Measurements from ENCODE around the gene SOHLH1. TPM values are rescaled to one million over a fixed set of nuclear protein-coding genes. Genes with fewer than 3 reads are reported as not detected.

SOHLH1 gene, protein sequence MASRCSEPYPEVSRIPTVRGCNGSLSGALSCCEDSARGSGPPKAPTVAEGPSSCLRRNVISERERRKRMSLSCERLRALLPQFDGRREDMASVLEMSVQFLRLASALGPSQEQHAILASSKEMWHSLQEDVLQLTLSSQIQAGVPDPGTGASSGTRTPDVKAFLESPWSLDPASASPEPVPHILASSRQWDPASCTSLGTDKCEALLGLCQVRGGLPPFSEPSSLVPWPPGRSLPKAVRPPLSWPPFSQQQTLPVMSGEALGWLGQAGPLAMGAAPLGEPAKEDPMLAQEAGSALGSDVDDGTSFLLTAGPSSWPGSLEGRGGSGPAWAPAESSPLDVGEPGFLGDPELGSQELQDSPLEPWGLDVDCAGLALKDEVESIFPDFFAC
- total RNA-seq (2021) (not detected in 2 replicates), Bru-seq, nascent RNA (not detected), BruChase-seq, experiment 1, labeled RNA remaining after a 2-hour chase (not detected), BruChase-seq, experiment 2, labeled RNA remaining after a 6-hour chase (not detected)
- long read RNA-seq, result 0 reads

DNA sequence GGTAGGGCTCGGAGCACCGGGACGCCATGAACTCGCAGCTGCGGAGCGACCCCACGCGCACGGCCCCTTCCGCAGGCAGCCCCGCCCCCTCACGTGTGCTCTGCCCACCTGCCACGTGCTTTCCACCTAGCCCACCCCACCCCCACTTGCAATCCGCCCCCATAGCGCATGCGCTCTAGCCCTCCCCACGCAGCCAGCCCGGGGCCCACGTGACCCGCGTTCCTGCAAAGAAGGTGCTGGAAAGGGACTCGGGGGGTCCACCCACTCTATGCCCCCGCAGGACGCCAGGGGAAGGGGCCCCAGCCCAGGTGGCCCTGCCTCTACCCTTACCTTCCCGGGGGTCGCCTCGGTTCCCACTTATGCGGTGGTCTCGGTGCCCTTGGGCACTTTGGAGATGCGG lies at the start of gene SOHLH1:
Gene SOHLH1 (minus strand): TSS at position 42 of the 400 bp plus-strand sequence. CDS start 14 bp downstream, at position 28.
- no peak for DNase-seq
- Histone ChIP-seq H3K36me3 (ENCODE audit: low read depth) (no peaks in the 10 kb centered on the region), H4K20me1 (ENCODE audit: insufficient read depth) (no peaks in the 10 kb centered on the region), H3K79me2 (ENCODE audit: low read depth) (no peaks in the 10 kb centered on the region), H3K27ac (no peak within 1 kb of the TSS), H3K4me3 (no peak within 1 kb of the TSS), H3K4me1 (replicated peaks; ENCODE audit: insufficient read depth) (no peaks in the 10 kb centered on the region), H3K9me2 (ENCODE audit: insufficient read depth) (no peaks in the 10 kb centered on the region), H3K9me3 (ENCODE audit: insufficient read depth, low read depth) (no peaks in the 10 kb centered on the region), H2AFZ (no peak within 1 kb of the TSS), H3K27me3 (ENCODE audit: insufficient read depth, low read depth) (peaks cover 84% of the 10 kb centered on the region), H3K4me2 (no peak within 1 kb of the TSS), H3F3A (ENCODE audit: insufficient read depth, low read depth) (no peaks in the 10 kb centered on the region)
- CTCF ChIA-PET, result no interaction called here
- BruUV-seq (replicated peaks), result no TSS peak
- TF ChIP-seq EZH2 (IDR thresholded peaks at IDR 0.05; ENCODE audit: low read depth), result no peak
- TF ChIP-seq, protein P1, sequence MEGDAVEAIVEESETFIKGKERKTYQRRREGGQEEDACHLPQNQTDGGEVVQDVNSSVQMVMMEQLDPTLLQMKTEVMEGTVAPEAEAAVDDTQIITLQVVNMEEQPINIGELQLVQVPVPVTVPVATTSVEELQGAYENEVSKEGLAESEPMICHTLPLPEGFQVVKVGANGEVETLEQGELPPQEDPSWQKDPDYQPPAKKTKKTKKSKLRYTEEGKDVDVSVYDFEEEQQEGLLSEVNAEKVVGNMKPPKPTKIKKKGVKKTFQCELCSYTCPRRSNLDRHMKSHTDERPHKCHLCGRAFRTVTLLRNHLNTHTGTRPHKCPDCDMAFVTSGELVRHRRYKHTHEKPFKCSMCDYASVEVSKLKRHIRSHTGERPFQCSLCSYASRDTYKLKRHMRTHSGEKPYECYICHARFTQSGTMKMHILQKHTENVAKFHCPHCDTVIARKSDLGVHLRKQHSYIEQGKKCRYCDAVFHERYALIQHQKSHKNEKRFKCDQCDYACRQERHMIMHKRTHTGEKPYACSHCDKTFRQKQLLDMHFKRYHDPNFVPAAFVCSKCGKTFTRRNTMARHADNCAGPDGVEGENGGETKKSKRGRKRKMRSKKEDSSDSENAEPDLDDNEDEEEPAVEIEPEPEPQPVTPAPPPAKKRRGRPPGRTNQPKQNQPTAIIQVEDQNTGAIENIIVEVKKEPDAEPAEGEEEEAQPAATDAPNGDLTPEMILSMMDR (conservative IDR thresholded peaks at IDR 0.05), result no peak
- intact Hi-C loops (cut with micrococcal nuclease; ENCODE audit: unreplicated experiment), result no loop called here
- POLR2A ChIA-PET (ENCODE audit: unreplicated experiment), result no interaction called here

DNA sequence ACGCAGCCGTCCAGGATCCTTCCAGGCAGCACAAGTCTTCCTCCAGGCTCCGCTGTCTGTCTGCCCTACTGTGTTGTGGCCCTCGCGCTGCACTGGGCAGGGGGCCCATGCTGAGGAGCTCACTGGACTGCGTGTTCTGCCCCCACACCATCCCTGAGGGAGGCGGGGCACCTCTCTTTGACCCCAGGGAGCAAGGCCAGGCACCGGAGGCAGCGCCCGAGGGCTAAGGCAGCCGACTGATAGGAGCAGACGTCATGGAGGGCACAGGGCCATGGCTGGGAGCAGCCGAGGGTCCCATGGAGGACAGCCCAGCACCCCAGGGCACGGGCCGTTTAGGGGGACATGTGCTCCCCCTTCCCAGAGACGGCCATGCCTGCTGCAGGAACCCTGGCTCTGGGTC lies 49.4 kb upstream of the SOHLH1 start:
- BruUV-seq (replicated peaks), result no TSS peak
- POLR2A ChIA-PET (ENCODE audit: unreplicated experiment), result no interaction called here
- TF ChIP-seq, protein P1 (conservative IDR thresholded peaks at IDR 0.05), result no peak
- no peak for TF ChIP-seq EZH2 (IDR thresholded peaks at IDR 0.05; ENCODE audit: low read depth)

DNA sequence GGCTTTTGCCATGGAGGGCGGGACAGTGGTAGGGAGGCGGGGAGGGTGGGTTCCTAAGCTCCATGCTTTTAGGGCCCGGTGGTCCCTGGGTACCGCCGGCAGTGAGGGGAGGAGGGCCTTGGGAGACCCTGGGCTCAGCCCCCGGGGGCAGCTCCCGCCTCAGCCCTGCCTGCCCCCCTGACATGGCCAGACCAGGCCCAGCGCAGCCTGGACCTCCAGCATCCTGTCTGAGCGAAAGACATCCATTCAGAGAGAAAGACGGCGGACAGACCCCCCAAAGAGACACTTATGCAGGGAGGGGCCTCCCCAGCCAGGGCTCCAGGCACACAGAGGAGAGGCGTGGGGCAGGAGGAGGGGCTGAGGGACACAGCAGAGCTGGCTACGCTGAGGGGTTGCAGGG lies 48.0 kb upstream of the SOHLH1 start:
- Histone ChIP-seq H3K9me2 (ENCODE audit: insufficient read depth) (no peaks in the 10 kb centered on the region), H3K4me2 (no peak overlapping the region), H3K9me3 (ENCODE audit: insufficient read depth, low read depth) (no peaks in the 10 kb centered on the region), H3K4me3 (no peak overlapping the region), H3K36me3 (ENCODE audit: low read depth) (no peaks in the 10 kb centered on the region), H3K4me1 (replicated peaks; ENCODE audit: insufficient read depth) (no peaks in the 10 kb centered on the region), H2AFZ (no peak overlapping the region), H3F3A (ENCODE audit: insufficient read depth, low read depth) (no peaks in the 10 kb centered on the region), H4K20me1 (ENCODE audit: insufficient read depth) (no peaks in the 10 kb centered on the region; the same call in 1 of the 2 replicates), H3K79me2 (ENCODE audit: low read depth) (no peaks in the 10 kb centered on the region), H3K27ac (no peak overlapping the region), H3K27me3 (ENCODE audit: insufficient read depth, low read depth) (peaks cover 98% of the 10 kb centered on the region)
- CTCF ChIA-PET, result interaction anchor here (0.6 kb wide), 1 partner anchor 1491 kb away, joined by 3 read pairs; no protein-coding TSS in a partner anchor
- POLR2A ChIA-PET (ENCODE audit: unreplicated experiment), result no interaction called here
- TF ChIP-seq EZH2 (IDR thresholded peaks at IDR 0.05; ENCODE audit: low read depth), result no peak
- TF ChIP-seq, protein P1 (conservative IDR thresholded peaks at IDR 0.05), result no peak
- DNase-seq, result no peak
- intact Hi-C loops (cut with micrococcal nuclease; ENCODE audit: unreplicated experiment), result no loop called here
- BruUV-seq (replicated peaks), result no TSS peak

More for the DNA sequence above, 49.4 kb upstream of the SOHLH1 start:
- Histone ChIP-seq H3K9me3 (ENCODE audit: insufficient read depth, low read depth) (no peaks in the 10 kb centered on the region), H3K79me2 (ENCODE audit: low read depth) (no peaks in the 10 kb centered on the region), H3K27ac (no peak overlapping the region), H3F3A (ENCODE audit: insufficient read depth, low read depth) (no peaks in the 10 kb centered on the region), H3K4me1 (replicated peaks; ENCODE audit: insufficient read depth) (no peaks in the 10 kb centered on the region), H4K20me1 (ENCODE audit: insufficient read depth) (no peaks in the 10 kb centered on the region; the same call in 1 of the 2 replicates), H3K36me3 (ENCODE audit: low read depth) (no peaks in the 10 kb centered on the region), H3K4me2 (no peak overlapping the region), H2AFZ (no peak overlapping the region), H3K27me3 (ENCODE audit: insufficient read depth, low read depth) (peaks cover 98% of the 10 kb centered on the region), H3K9me2 (ENCODE audit: insufficient read depth) (no peaks in the 10 kb centered on the region), H3K4me3 (no peak overlapping the region)
- CTCF ChIA-PET, result no interaction called here
- no peak for DNase-seq
- intact Hi-C loops (cut with micrococcal nuclease; ENCODE audit: unreplicated experiment), result no loop called here
